ENCODE data around the gene POM121C.
"Not testable (repeated sequence)": the region's sequence is repeated elsewhere in the genome, so short reads cannot be mapped to it uniquely, and the experiment has no call there.

DNA sequence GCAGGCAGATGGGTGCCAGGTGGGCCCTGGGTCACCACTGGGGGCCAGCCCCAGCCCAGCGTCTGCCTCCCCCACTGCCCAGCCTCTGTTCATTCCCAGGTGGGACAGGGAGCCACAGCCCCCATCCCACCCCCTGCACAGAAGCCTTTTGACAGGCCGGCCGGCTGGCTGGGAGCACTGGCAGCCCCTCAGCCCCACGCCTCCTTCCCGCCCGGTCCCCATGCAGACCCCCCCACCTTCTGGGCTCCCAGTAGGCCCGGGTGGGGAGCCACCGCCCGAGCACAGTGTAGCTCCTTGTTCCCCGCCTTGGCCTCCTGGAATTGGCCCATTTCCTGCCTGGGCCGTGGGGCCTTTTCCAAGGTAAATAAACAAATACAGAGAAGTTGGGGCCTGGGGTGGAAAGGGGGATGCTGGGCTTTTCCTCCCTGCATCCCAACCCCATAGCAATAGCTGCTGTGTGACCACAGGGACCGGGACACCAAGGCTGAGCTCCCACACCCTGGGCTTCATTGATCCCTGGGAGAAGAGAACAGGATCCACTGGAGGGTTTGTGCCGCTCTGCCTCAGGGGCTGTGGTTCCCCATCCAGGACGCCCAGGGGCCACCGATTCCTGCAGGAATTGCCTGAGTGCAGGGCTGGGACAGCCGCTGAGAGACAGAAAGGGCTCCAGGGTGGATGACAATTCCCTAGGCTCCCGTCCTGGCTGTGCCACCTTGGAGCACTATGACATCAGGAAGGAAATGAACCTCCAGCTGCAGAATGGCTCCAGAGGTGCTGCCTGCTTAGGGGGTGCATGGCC, 111.4 kb downstream of the POM121C start:
- TF ChIP-seq, protein P1, sequence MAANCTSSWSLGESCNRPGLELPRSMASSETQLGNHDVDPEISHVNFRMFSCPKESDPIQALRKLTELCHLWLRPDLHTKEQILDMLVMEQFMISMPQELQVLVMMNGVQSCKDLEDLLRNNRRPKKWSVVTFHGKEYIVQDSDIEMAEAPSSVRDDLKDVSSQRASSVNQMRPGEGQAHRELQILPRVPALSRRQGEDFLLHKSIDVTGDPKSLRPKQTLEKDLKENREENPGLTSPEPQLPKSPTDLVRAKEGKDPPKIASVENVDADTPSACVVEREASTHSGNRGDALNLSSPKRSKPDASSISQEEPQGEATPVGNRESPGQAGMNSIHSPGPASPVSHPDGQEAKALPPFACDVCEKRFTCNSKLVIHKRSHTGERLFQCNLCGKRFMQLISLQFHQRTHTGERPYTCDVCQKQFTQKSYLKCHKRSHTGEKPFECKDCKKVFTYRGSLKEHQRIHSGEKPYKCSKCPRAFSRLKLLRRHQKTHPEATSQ (tag by site-specific recombination; IDR thresholded peaks at IDR 0.05): not testable (repeated sequence)
- not testable (repeated sequence) for TF ChIP-seq KLF7 (tag by site-specific recombination; IDR thresholded peaks at IDR 0.05; ENCODE audit: borderline replicate concordance); ZBTB20 (tag by site-specific recombination; IDR thresholded peaks at IDR 0.05); ZNF354C (tag by site-specific recombination; IDR thresholded peaks at IDR 0.05; ENCODE audit: borderline replicate concordance, low read depth); ZNF530 (tag by site-specific recombination; IDR thresholded peaks at IDR 0.05; ENCODE audit: low read depth); ZNF184 (tag by site-specific recombination; IDR thresholded peaks at IDR 0.05); ZBTB48 (tag by site-specific recombination; IDR thresholded peaks at IDR 0.05); ZNF707 (tag by site-specific recombination; IDR thresholded peaks at IDR 0.05)
- TF ChIP-seq, protein P2, sequence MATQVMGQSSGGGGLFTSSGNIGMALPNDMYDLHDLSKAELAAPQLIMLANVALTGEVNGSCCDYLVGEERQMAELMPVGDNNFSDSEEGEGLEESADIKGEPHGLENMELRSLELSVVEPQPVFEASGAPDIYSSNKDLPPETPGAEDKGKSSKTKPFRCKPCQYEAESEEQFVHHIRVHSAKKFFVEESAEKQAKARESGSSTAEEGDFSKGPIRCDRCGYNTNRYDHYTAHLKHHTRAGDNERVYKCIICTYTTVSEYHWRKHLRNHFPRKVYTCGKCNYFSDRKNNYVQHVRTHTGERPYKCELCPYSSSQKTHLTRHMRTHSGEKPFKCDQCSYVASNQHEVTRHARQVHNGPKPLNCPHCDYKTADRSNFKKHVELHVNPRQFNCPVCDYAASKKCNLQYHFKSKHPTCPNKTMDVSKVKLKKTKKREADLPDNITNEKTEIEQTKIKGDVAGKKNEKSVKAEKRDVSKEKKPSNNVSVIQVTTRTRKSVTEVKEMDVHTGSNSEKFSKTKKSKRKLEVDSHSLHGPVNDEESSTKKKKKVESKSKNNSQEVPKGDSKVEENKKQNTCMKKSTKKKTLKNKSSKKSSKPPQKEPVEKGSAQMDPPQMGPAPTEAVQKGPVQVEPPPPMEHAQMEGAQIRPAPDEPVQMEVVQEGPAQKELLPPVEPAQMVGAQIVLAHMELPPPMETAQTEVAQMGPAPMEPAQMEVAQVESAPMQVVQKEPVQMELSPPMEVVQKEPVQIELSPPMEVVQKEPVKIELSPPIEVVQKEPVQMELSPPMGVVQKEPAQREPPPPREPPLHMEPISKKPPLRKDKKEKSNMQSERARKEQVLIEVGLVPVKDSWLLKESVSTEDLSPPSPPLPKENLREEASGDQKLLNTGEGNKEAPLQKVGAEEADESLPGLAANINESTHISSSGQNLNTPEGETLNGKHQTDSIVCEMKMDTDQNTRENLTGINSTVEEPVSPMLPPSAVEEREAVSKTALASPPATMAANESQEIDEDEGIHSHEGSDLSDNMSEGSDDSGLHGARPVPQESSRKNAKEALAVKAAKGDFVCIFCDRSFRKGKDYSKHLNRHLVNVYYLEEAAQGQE (tag by site-specific recombination; IDR thresholded peaks at IDR 0.05): not testable (repeated sequence)
- TF ChIP-seq, protein P3, sequence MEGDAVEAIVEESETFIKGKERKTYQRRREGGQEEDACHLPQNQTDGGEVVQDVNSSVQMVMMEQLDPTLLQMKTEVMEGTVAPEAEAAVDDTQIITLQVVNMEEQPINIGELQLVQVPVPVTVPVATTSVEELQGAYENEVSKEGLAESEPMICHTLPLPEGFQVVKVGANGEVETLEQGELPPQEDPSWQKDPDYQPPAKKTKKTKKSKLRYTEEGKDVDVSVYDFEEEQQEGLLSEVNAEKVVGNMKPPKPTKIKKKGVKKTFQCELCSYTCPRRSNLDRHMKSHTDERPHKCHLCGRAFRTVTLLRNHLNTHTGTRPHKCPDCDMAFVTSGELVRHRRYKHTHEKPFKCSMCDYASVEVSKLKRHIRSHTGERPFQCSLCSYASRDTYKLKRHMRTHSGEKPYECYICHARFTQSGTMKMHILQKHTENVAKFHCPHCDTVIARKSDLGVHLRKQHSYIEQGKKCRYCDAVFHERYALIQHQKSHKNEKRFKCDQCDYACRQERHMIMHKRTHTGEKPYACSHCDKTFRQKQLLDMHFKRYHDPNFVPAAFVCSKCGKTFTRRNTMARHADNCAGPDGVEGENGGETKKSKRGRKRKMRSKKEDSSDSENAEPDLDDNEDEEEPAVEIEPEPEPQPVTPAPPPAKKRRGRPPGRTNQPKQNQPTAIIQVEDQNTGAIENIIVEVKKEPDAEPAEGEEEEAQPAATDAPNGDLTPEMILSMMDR (tag by site-specific recombination; IDR thresholded peaks at IDR 0.05): not testable (repeated sequence)
- TF ChIP-seq, protein P4, sequence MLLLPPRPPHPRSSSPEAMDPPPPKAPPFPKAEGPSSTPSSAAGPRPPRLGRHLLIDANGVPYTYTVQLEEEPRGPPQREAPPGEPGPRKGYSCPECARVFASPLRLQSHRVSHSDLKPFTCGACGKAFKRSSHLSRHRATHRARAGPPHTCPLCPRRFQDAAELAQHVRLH (tag by site-specific recombination; IDR thresholded peaks at IDR 0.05): not testable (repeated sequence)
- TF ChIP-seq, protein P5, sequence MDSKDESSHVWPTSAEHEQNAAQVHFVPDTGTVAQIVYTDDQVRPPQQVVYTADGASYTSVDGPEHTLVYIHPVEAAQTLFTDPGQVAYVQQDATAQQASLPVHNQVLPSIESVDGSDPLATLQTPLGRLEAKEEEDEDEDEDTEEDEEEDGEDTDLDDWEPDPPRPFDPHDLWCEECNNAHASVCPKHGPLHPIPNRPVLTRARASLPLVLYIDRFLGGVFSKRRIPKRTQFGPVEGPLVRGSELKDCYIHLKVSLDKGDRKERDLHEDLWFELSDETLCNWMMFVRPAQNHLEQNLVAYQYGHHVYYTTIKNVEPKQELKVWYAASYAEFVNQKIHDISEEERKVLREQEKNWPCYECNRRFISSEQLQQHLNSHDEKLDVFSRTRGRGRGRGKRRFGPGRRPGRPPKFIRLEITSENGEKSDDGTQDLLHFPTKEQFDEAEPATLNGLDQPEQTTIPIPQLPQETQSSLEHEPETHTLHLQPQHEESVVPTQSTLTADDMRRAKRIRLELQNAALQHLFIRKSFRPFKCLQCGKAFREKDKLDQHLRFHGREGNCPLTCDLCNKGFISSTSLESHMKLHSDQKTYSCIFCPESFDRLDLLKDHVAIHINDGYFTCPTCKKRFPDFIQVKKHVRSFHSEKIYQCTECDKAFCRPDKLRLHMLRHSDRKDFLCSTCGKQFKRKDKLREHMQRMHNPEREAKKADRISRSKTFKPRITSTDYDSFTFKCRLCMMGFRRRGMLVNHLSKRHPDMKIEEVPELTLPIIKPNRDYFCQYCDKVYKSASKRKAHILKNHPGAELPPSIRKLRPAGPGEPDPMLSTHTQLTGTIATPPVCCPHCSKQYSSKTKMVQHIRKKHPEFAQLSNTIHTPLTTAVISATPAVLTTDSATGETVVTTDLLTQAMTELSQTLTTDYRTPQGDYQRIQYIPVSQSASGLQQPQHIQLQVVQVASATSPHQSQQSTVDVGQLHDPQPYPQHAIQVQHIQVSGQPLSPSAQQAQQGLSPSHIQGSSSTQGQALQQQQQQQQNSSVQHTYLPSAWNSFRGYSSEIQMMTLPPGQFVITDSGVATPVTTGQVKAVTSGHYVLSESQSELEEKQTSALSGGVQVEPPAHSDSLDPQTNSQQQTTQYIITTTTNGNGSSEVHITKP (tag by site-specific recombination; IDR thresholded peaks at IDR 0.05): not testable (repeated sequence)
- TF ChIP-seq, protein P6, sequence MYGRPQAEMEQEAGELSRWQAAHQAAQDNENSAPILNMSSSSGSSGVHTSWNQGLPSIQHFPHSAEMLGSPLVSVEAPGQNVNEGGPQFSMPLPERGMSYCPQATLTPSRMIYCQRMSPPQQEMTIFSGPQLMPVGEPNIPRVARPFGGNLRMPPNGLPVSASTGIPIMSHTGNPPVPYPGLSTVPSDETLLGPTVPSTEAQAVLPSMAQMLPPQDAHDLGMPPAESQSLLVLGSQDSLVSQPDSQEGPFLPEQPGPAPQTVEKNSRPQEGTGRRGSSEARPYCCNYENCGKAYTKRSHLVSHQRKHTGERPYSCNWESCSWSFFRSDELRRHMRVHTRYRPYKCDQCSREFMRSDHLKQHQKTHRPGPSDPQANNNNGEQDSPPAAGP (tag by site-specific recombination; IDR thresholded peaks at IDR 0.05): not testable (repeated sequence)

All from HEK293 (cell line).